ENCODE data around the gene IQGAP1. TPM values are rescaled to one million over a fixed set of nuclear protein-coding genes. Genes with fewer than 3 reads are reported as not detected.

Gene IQGAP1
- total RNA-seq, 2 donors from 2014 or later = 222 to 382 TPM

- DNase-seq (ENCODE audit: low spot score) = no peak
- ATAC-seq = peak in 1 of 2 donors; percentile 57
- no peaks in the 10 kb centered on the region for H3K36me3 Mint-ChIP-seq
- no peaks in the 10 kb centered on the region for H3K27me3 Mint-ChIP-seq
- no peak overlapping the region for H3K4me3 Mint-ChIP-seq
- no peak overlapping the region for H3K27ac Mint-ChIP-seq
- H3K9me3 Mint-ChIP-seq = no peaks in the 10 kb centered on the region
- peaks cover 13 to 20% of the 10 kb centered on the region in 2 donors for H3K4me1 Mint-ChIP-seq (ENCODE audit: low read depth in 2 of 2)
These were observed 29.7 kb upstream of the IQGAP1 start for GRCh38 chr15:90358124-90359033.

GRCh38 chr15:90360746-90361145, 27.3 kb upstream of the IQGAP1 start:
- Mint-ChIP-seq H3K36me3 (no peaks in the 10 kb centered on the region), H3K27me3 (no peaks in the 10 kb centered on the region), H3K9me3 (no peaks in the 10 kb centered on the region), H3K4me1 (ENCODE audit: low read depth in 2 of 2) (peaks cover 25 to 29% of the 10 kb centered on the region in 2 donors), H3K4me3 (no peak overlapping the region), H3K27ac (peak overlapping the region in 1 of 2 donors; percentile 85)
- no peak for DNase-seq (ENCODE audit: low spot score)
- no peak for ATAC-seq

DNA sequence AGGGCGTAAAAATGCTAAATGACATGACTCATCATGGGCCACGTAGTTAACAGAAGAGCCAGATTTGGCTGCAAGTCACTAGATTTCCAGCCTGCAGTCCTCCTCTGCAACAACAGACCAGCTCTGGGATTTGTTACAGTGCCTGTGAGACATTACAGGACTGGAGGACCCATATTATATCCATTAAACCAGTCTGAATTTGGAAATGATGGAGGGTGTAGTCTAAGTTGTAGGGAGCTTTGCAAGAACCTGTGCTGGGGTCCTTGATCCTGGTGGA, 25.2 kb upstream of the IQGAP1 start:
- Mint-ChIP-seq H3K27ac (peak overlapping the region; percentile 71 to 85), H3K27me3 (no peaks in the 10 kb centered on the region), H3K9me3 (no peaks in the 10 kb centered on the region), H3K36me3 (no peaks in the 10 kb centered on the region), H3K4me3 (peak overlapping the region; percentile 62), H3K4me1 (ENCODE audit: low read depth in 2 of 2) (peaks cover 29 to 33% of the 10 kb centered on the region in 2 donors)
- DNase-seq (ENCODE audit: low spot score) (no peak), ATAC-seq (no peak)

GRCh38 chr15:90364251-90364650, 23.8 kb upstream of the IQGAP1 start:
- DNase-seq (ENCODE audit: low spot score) (no peak), ATAC-seq (no peak)
- no peak overlapping the region for H3K4me3 Mint-ChIP-seq
- peaks cover 29 to 33% of the 10 kb centered on the region in 2 donors for H3K4me1 Mint-ChIP-seq (ENCODE audit: low read depth in 2 of 2)
- no peaks in the 10 kb centered on the region for H3K27me3 Mint-ChIP-seq
- H3K36me3 Mint-ChIP-seq = no peaks in the 10 kb centered on the region
- peak overlapping the region; percentile 8 to 17 for H3K27ac Mint-ChIP-seq
- no peaks in the 10 kb centered on the region for H3K9me3 Mint-ChIP-seq

DNA sequence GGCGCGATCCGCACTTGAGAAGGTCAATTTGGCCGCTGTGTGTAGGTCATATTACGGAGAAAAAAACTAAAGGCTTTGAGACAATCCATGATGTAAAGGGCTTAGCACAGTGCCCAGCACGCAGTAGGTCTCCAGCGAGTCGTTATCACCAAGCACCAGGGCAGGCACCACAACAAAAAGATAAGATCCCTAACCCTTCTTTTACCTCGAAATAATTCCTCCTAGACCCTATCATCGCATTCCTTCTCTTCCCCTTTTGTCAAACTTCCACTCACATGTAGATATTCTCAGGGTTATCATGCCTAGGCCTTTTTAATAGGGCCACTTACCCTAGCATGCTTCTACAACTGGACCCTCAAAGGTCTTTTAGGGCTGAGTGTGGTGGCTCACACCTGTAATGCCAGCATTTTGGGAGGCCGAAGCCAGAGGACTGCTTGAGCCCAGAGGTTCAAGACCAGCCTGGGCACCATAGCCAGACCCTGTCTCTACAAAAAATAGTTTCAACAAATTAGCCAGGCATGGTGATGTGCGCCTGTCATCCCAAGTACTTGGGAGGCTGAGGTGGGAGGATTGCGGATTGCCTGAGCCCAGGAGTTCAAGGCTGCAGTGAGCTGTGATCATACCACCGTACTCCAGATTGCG, 22.5 kb upstream of the IQGAP1 start:
- H3K36me3 Mint-ChIP-seq = no peaks in the 10 kb centered on the region
- no peak overlapping the region for H3K27ac Mint-ChIP-seq
- peaks cover 24 to 33% of the 10 kb centered on the region in 2 donors for H3K4me1 Mint-ChIP-seq (ENCODE audit: low read depth in 2 of 2)
- no peak for ATAC-seq
- DNase-seq (ENCODE audit: low spot score) = no peak
- H3K4me3 Mint-ChIP-seq = no peak overlapping the region
- no peaks in the 10 kb centered on the region for H3K9me3 Mint-ChIP-seq
- H3K27me3 Mint-ChIP-seq = no peaks in the 10 kb centered on the region

- Mint-ChIP-seq H3K27ac (peak overlapping the region in 1 of 2 donors; percentile 10), H3K4me1 (ENCODE audit: low read depth in 2 of 2) (peaks cover 19 to 28% of the 10 kb centered on the region in 2 donors), H3K27me3 (no peaks in the 10 kb centered on the region), H3K9me3 (no peaks in the 10 kb centered on the region), H3K36me3 (no peaks in the 10 kb centered on the region), H3K4me3 (no peak overlapping the region)
- DNase-seq (ENCODE audit: low spot score) = no peak
- ATAC-seq = no peak
These were observed 20.5 kb upstream of the IQGAP1 start for GRCh38 chr15:90367576-90367975.

DNA sequence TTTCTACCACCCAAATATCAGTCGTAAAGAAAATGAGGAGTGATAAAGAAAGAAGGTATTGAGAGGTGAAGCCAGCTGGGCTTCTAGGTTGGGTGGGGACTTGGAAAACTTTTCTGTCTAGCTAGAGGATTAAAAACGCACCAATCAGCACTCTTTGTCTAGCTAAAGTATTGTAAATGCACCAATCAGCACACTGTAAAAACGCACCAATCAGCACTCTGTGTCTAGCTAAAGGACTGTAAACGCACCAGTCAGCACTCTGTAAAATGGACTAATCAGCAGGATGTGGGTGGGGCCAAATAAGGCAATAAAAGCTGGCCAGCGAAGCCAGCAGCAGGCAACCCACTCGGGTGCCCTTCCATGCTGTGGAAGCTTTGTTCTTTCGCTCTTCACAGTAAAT, 13.0 kb upstream of the IQGAP1 start:
- Mint-ChIP-seq H3K4me3 (peak overlapping the region; percentile 25), H3K4me1 (ENCODE audit: low read depth in 2 of 2) (peaks cover 27% of the 10 kb centered on the region in 2 donors), H3K36me3 (peaks cover 22% of the 10 kb centered on the region), H3K27me3 (no peaks in the 10 kb centered on the region), H3K27ac (peak overlapping the region; percentile 37 to 99), H3K9me3 (peaks cover 14% of the 10 kb centered on the region)
- ATAC-seq (no peak), DNase-seq (ENCODE audit: low spot score) (no peak)

DNA sequence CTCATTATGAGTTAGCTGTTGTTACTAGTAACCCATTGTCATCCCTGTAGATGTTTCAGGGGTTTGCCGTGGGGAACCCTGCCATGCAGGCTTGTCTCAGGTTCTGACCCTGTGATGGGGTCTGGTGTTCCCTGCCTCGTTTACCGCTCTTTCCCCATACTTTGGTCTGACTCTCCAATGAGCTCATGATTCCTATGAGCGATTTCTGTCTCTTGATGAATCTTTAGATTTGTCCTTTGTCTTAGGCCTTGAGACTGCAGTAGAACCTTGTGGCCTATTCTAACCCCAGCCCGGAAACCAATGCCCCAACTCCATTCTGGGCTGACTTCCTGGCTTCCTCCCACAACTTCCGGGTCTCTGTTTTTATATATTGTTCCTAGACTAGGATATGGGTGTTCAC, 11.3 kb upstream of the IQGAP1 start:
- H3K27me3 Mint-ChIP-seq = no peaks in the 10 kb centered on the region
- H3K36me3 Mint-ChIP-seq = peaks cover 28% of the 10 kb centered on the region
- H3K4me1 Mint-ChIP-seq (ENCODE audit: low read depth in 2 of 2) = peaks cover 30 to 31% of the 10 kb centered on the region in 2 donors
- H3K9me3 Mint-ChIP-seq = peaks cover 17% of the 10 kb centered on the region
- DNase-seq (ENCODE audit: low spot score) = peak; percentile 80
- peak overlapping the region; percentile 79 for H3K4me3 Mint-ChIP-seq
- peak overlapping the region; percentile 93 to 99 for H3K27ac Mint-ChIP-seq
- ATAC-seq = peak; percentile 89 to 95

GRCh38 chr15:90379263-90379662, 8.8 kb upstream of the IQGAP1 start:
- H3K27me3 Mint-ChIP-seq = no peaks in the 10 kb centered on the region
- H3K4me3 Mint-ChIP-seq = no peak overlapping the region
- H3K4me1 Mint-ChIP-seq (ENCODE audit: low read depth in 2 of 2) = peaks cover 31 to 37% of the 10 kb centered on the region in 2 donors
- no peak for DNase-seq (ENCODE audit: low spot score)
- peaks cover 28% of the 10 kb centered on the region for H3K36me3 Mint-ChIP-seq
- H3K27ac Mint-ChIP-seq = peak overlapping the region in 1 of 2 donors; percentile 35
- peaks cover 17% of the 10 kb centered on the region for H3K9me3 Mint-ChIP-seq
- no peak for ATAC-seq

GRCh38 chr15:90381515-90381914, 6.5 kb upstream of the IQGAP1 start:
- peaks cover 23 to 25% of the 10 kb centered on the region in 2 donors for H3K4me1 Mint-ChIP-seq (ENCODE audit: low read depth in 2 of 2)
- no peak overlapping the region for H3K27ac Mint-ChIP-seq
- peaks cover 23% of the 10 kb centered on the region for H3K36me3 Mint-ChIP-seq
- H3K27me3 Mint-ChIP-seq = no peaks in the 10 kb centered on the region
- DNase-seq (ENCODE audit: low spot score) = no peak
- ATAC-seq = no peak
- no peak overlapping the region for H3K4me3 Mint-ChIP-seq
- H3K9me3 Mint-ChIP-seq = peaks cover 14% of the 10 kb centered on the region

- H3K27me3 Mint-ChIP-seq = no peaks in the 10 kb centered on the region
- H3K36me3 Mint-ChIP-seq = peaks cover 16% of the 10 kb centered on the region
- ATAC-seq (no peak), DNase-seq (ENCODE audit: low spot score) (no peak)
- no peak overlapping the region for H3K27ac Mint-ChIP-seq
- H3K4me3 Mint-ChIP-seq = no peak overlapping the region
- H3K9me3 Mint-ChIP-seq = peaks cover 7% of the 10 kb centered on the region
- H3K4me1 Mint-ChIP-seq (ENCODE audit: low read depth in 2 of 2) = peaks cover 16 to 19% of the 10 kb centered on the region in 2 donors
These were observed 5.7 kb upstream of the IQGAP1 start for GRCh38 chr15:90382320-90382719.

- no peaks in the 10 kb centered on the region for H3K27me3 Mint-ChIP-seq
These were observed 1.8 kb upstream of the IQGAP1 start for GRCh38 chr15:90386221-90386620.

GRCh38 chr15:90388462-90389380, 679 bp downstream of the IQGAP1 start:
- DNase-seq (ENCODE audit: low spot score) (peak; percentile 85), ATAC-seq (peak; percentile 72 to 75)
- Mint-ChIP-seq H3K27ac (peak overlapping the region; percentile 85 to 99), H3K36me3 (peaks cover 43% of the 10 kb centered on the region), H3K9me3 (no peaks in the 10 kb centered on the region), H3K4me1 (ENCODE audit: low read depth in 2 of 2) (peaks cover 52% of the 10 kb centered on the region in 2 donors), H3K27me3 (no peaks in the 10 kb centered on the region), H3K4me3 (peak overlapping the region; percentile 93)

More at GRCh38 chr15:90386221-90386620, 1.8 kb upstream of the IQGAP1 start:
- ATAC-seq = no peak
- Mint-ChIP-seq H3K9me3 (no peaks in the 10 kb centered on the region), H3K4me3 (peak overlapping the region; percentile 46), H3K36me3 (peaks cover 25% of the 10 kb centered on the region), H3K27ac (peak overlapping the region; percentile 0 to 73), H3K4me1 (ENCODE audit: low read depth in 2 of 2) (peaks cover 34 to 35% of the 10 kb centered on the region in 2 donors)
- no peak for DNase-seq (ENCODE audit: low spot score)
